VCaP (cell line): ENCODE data around the gene C8B.

Experiments
- H3K27ac ChIP-seq: fragments of 450-650 bp; 2 replicates; pipeline ENCODE4 v1.5.1; 2017
- CTCF ChIP-seq: fragments of 450-650 bp; conservative IDR thresholded peaks from 2 replicates; pipeline ENCODE4 v1.5.1; 2017; ENCODE audit warnings: mild to moderate bottlenecking, moderate library complexity

C8B gene

GRCh38 chr1:56922507-56922906 is 43.3 kb downstream of the C8B start:
- no peak for TF ChIP-seq CTCF
- H3K27ac ChIP-seq = no peak overlapping the region

GRCh38 chr1:56922070-56922469 is 43.7 kb downstream of the C8B start:
- no peak overlapping the region for H3K27ac ChIP-seq
- TF ChIP-seq CTCF = no peak

GRCh38 chr1:56921479-56921878 is 44.3 kb downstream of the C8B start:
- H3K27ac ChIP-seq = peak overlapping the region; percentile 56
- TF ChIP-seq CTCF = no peak

- H3K27ac ChIP-seq = peak overlapping the region; percentile 56
- no peak for TF ChIP-seq CTCF
Measured at GRCh38 chr1:56920591-56921001, 45.2 kb downstream of the C8B start.

- TF ChIP-seq CTCF = no peak
- H3K27ac ChIP-seq = no peak overlapping the region
Measured at GRCh38 chr1:56917356-56917755, 48.5 kb downstream of the C8B start.

GRCh38 chr1:56916630-56917029 is 49.2 kb downstream of the C8B start:
- no peak for TF ChIP-seq CTCF

GRCh38 chr1:56915960-56916359 is 49.9 kb downstream of the C8B start:
- no peak for TF ChIP-seq CTCF
- H3K27ac ChIP-seq = no peak overlapping the region

More at GRCh38 chr1:56916630-56917029, 49.2 kb downstream of the C8B start:
- H3K27ac ChIP-seq = no peak overlapping the region

- TF ChIP-seq CTCF = no peak
- no peak overlapping the region for H3K27ac ChIP-seq
Measured at GRCh38 chr1:56912325-56912724, 53.5 kb downstream of the C8B start.
